Osteocyte (in vitro differentiated cells): ENCODE results near the gene CDH16. TPM values are rescaled to one million over a fixed set of nuclear protein-coding genes. Genes with fewer than 3 reads are reported as not detected.
A peak's percentile ranks its signal among the peaks of the same experiment; 100 is the strongest.
"Not testable (repeated sequence)": the region's sequence is repeated elsewhere in the genome, so short reads cannot be mapped to it uniquely, and the experiment has no call there.

Experiments used
- DNase-seq: peaks from one replicate; pipeline ENCODE4 v3.0.0; 2021; ENCODE audit warnings: mixed read lengths; ENCODE audit not compliant: unreplicated experiment; ENCODE audit errors: extremely low spot score
- H3K27ac Mint-ChIP-seq: one replicate; pipeline ENCODE4 v1.8.0; 2021; ENCODE audit warnings: mild to moderate bottlenecking, mixed read lengths; ENCODE audit not compliant: unreplicated experiment
- H3K27me3 Mint-ChIP-seq: one replicate; pipeline ENCODE4 v1.8.0; 2021; ENCODE audit warnings: mixed read lengths; ENCODE audit not compliant: unreplicated experiment
- H3K36me3 Mint-ChIP-seq: one replicate; pipeline ENCODE4 v1.8.0; 2021; ENCODE audit warnings: mixed read lengths; ENCODE audit not compliant: unreplicated experiment
- H3K4me1 Mint-ChIP-seq: one replicate; pipeline ENCODE4 v1.8.0; 2021; ENCODE audit warnings: mixed read lengths; ENCODE audit not compliant: unreplicated experiment
- H3K4me3 Mint-ChIP-seq: one replicate; pipeline ENCODE4 v1.8.0; 2021; ENCODE audit warnings: mild to moderate bottlenecking, moderate library complexity, mixed read lengths; ENCODE audit not compliant: unreplicated experiment
- H3K9me3 Mint-ChIP-seq: one replicate; pipeline ENCODE4 v1.8.0; 2021; ENCODE audit warnings: mixed read lengths; ENCODE audit not compliant: unreplicated experiment
- CTCF ChIP-seq: fragments of 200-600 bp; sonication (generic); IDR thresholded peaks from 2 replicates; pipeline ENCODE4 v1.5.0; 2021; ENCODE audit warnings: antibody characterized with exemption, mild to moderate bottlenecking, moderate library complexity
- total RNA-seq: library from RNA; stranded (reverse); gene quantifications from 2 replicates; pipeline ENCODE4 v1.2.1, GENCODE V29; 2021

CDH16 gene
- total RNA-seq, 1 donor from 2014 or later: not detected

- TF ChIP-seq CTCF: no peak
- no peak for DNase-seq
- Mint-ChIP-seq H3K27ac (no peak overlapping the region), H3K9me3 (no peaks in the 10 kb centered on the region), H3K4me1 (no peaks in the 10 kb centered on the region), H3K27me3 (peaks cover 7% of the 10 kb centered on the region), H3K4me3 (no peak overlapping the region), H3K36me3 (peaks cover 15% of the 10 kb centered on the region)
Measured at GRCh38 chr16:66945939-66946338, 27.3 kb upstream of the CDH16 start.

- not testable (repeated sequence) for H3K9me3 Mint-ChIP-seq, DNase-seq, H3K27ac Mint-ChIP-seq, H3K4me3 Mint-ChIP-seq, H3K4me1 Mint-ChIP-seq, H3K27me3 Mint-ChIP-seq
- H3K36me3 Mint-ChIP-seq: peaks cover 15% of the 10 kb centered on the region
Measured at GRCh38 chr16:66944971-66945370, 26.3 kb upstream of the CDH16 start.

- Mint-ChIP-seq H3K9me3 (no peaks in the 10 kb centered on the region), H3K36me3 (peaks cover 15% of the 10 kb centered on the region), H3K27ac (peak overlapping the region; percentile 10), H3K4me3 (no peak overlapping the region), H3K27me3 (no peaks in the 10 kb centered on the region), H3K4me1 (no peaks in the 10 kb centered on the region)
- no peak for TF ChIP-seq CTCF
- no peak for DNase-seq
Measured at GRCh38 chr16:66944054-66944441, 25.4 kb upstream of the CDH16 start.

- no peak for DNase-seq
- Mint-ChIP-seq H3K4me1 (no peaks in the 10 kb centered on the region), H3K27ac (no peak overlapping the region), H3K4me3 (no peak overlapping the region), H3K27me3 (no peaks in the 10 kb centered on the region), H3K9me3 (no peaks in the 10 kb centered on the region), H3K36me3 (peaks cover 15% of the 10 kb centered on the region)
- TF ChIP-seq CTCF: no peak
Measured at GRCh38 chr16:66943426-66944053, 24.9 kb upstream of the CDH16 start.

GRCh38 chr16:66942981-66943380, 24.3 kb upstream of the CDH16 start:
- peaks cover 15% of the 10 kb centered on the region for H3K36me3 Mint-ChIP-seq
- H3K9me3 Mint-ChIP-seq: no peaks in the 10 kb centered on the region
- no peak overlapping the region for H3K4me3 Mint-ChIP-seq
- TF ChIP-seq CTCF: no peak
- no peaks in the 10 kb centered on the region for H3K27me3 Mint-ChIP-seq
- no peak overlapping the region for H3K27ac Mint-ChIP-seq
- DNase-seq: no peak
- no peaks in the 10 kb centered on the region for H3K4me1 Mint-ChIP-seq

- Mint-ChIP-seq H3K36me3 (peaks cover 17% of the 10 kb centered on the region), H3K9me3 (no peaks in the 10 kb centered on the region), H3K4me3 (no peak overlapping the region), H3K4me1 (peaks cover 19% of the 10 kb centered on the region), H3K27ac (no peak overlapping the region), H3K27me3 (no peaks in the 10 kb centered on the region)
- DNase-seq: no peak
- TF ChIP-seq CTCF: no peak
Measured at GRCh38 chr16:66940236-66940635, 21.6 kb upstream of the CDH16 start.
